Type B pancreatic cell (in vitro differentiated cells): ENCODE measurements around the gene LAMTOR2. TPM values are rescaled to one million over a fixed set of nuclear protein-coding genes. Genes with fewer than 3 reads are reported as not detected.

Experiments
- DNase-seq: peaks from one replicate; pipeline ENCODE4 v3.0.0; 2021; ENCODE audit warnings: mixed read lengths; ENCODE audit not compliant: unreplicated experiment; ENCODE audit errors: extremely low spot score
- H3K27ac Mint-ChIP-seq: 2 replicates; pipeline ENCODE4 v1.8.0; 2021; ENCODE audit warnings: mild to moderate bottlenecking, mixed read lengths
- H3K27me3 Mint-ChIP-seq: 2 replicates; pipeline ENCODE4 v1.8.0; 2021; ENCODE audit warnings: mixed read lengths
- H3K36me3 Mint-ChIP-seq: 2 replicates; pipeline ENCODE4 v1.8.0; 2021; ENCODE audit warnings: mixed read lengths
- H3K4me1 Mint-ChIP-seq: one replicate; pipeline ENCODE4 v1.8.0; 2021; ENCODE audit warnings: mixed read lengths; ENCODE audit not compliant: unreplicated experiment
- H3K4me3 Mint-ChIP-seq: 2 replicates; pipeline ENCODE4 v1.8.0; 2021; ENCODE audit warnings: mild to moderate bottlenecking, mixed read lengths
- H3K9me3 Mint-ChIP-seq: 2 replicates; pipeline ENCODE4 v1.8.0; 2021; ENCODE audit warnings: mixed read lengths
- long read RNA-seq: library from polyadenylated mRNA; unstranded; transcript quantifications from one replicate; pipeline ENCODE4 v2.0.0, GENCODE V29; 2020
- total RNA-seq: library from RNA; stranded (reverse); gene quantifications from 2 replicates; pipeline ENCODE4 v1.2.1, GENCODE V29; 2021; ENCODE audit warnings: low replicate concordance
- TF ChIP-seq, protein P1 (sequence below): fragments of 200-600 bp; sonication (generic); conservative IDR thresholded peaks from 2 replicates; pipeline ENCODE4 v1.5.0; 2021; ENCODE audit warnings: antibody characterized with exemption, mild to moderate bottlenecking

The LAMTOR2 gene
- total RNA-seq: 55.6 and 60.9 TPM in 2 replicates
- long read RNA-seq, transcript LAMTOR2-203 (4 exons, 655 nt): major isoform, 20 of 21 reads
- long read RNA-seq, partial matches to known transcripts: 0 of 21 reads
- long read RNA-seq, other reads (novel, unspliced or antisense): 0 of 21 reads

DNA sequence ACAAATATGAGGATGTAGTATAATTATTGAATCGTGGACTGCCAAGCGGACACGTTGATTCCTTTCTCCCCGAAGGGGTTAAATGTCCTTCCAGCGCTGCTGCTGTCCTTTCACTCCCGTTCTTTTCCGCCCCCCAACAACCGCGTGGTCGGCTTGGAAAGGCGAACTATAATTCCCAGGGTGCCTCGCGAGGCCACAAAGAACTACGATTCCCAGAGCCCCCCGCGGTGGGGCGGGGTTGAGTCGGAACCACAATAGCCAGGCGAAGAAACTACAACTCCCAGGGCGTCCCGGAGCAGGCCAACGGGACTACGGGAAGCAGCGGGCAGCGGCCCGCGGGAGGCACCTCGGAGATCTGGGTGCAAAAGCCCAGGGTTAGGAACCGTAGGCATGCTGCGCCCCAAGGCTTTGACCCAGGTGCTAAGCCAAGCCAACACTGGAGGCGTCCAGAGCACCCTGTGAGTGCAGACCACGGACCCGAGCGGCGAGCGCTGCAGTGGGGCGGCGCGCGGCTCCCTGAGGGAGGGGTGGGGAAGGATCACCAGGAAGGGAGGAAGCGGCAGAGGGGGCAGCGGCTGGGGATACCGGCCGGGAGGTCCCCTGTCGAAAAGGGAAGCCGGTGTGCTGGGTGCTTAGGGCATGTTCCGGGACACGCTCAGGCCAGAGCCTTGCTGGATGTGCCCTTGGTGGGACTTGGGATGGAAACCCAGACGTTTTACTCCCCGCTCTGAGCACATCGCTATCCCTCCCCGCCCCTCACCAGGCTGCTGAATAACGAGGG, at the start of gene LAMTOR2:
LAMTOR2 (plus strand) TSS at position 283 of the 781 bp plus-strand sequence; CDS start at position 391, 108 bp downstream.
- Mint-ChIP-seq H3K4me3 (peak within 1 kb of the TSS; percentile 99), H3K27ac (peak within 1 kb of the TSS; percentile 99), H3K9me3 (no peaks in the 10 kb centered on the region), H3K36me3 (peaks cover 6% of the 10 kb centered on the region), H3K27me3 (no peaks in the 10 kb centered on the region), H3K4me1 (peaks cover 21% of the 10 kb centered on the region)
- TF ChIP-seq, protein P1, sequence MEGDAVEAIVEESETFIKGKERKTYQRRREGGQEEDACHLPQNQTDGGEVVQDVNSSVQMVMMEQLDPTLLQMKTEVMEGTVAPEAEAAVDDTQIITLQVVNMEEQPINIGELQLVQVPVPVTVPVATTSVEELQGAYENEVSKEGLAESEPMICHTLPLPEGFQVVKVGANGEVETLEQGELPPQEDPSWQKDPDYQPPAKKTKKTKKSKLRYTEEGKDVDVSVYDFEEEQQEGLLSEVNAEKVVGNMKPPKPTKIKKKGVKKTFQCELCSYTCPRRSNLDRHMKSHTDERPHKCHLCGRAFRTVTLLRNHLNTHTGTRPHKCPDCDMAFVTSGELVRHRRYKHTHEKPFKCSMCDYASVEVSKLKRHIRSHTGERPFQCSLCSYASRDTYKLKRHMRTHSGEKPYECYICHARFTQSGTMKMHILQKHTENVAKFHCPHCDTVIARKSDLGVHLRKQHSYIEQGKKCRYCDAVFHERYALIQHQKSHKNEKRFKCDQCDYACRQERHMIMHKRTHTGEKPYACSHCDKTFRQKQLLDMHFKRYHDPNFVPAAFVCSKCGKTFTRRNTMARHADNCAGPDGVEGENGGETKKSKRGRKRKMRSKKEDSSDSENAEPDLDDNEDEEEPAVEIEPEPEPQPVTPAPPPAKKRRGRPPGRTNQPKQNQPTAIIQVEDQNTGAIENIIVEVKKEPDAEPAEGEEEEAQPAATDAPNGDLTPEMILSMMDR: no peak
- DNase-seq: peak; percentile 97

DNA sequence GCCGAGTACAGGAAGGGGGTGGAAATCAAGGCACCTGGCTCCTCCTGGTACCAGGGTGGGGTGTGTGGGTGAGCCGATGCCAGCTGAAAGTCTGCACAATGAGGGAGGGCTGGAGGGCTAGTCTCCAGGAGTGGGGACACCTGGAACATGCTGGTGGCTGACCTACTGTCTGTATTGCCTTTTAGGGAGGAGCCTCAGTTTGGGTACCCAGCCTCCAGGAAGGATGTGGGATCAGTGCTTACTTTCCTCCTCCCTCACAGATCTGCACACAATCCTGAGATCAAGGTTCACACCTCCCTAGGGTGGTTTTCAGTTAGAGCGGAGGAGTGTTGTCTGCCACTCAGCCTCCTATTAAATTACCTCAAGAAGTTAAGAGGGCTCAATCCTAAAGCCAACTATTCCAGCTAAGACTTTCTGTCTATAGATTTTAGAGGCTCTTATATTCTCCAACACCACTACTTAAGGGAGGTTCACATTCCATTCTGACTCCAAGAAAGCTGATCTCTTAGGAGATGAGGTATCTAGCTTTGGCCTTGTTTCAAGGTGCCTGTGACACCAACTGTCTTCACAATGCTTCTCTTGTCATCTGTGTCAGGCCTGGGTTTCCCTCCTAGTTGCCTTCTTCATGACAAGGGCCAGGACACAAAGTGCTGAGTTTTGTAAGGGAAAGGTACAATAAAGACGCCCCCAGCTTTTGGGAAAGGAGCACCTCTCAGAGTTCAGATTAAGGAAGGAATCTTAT, 49.6 kb upstream of the LAMTOR2 start:
- H3K9me3 Mint-ChIP-seq: no peaks in the 10 kb centered on the region

DNA sequence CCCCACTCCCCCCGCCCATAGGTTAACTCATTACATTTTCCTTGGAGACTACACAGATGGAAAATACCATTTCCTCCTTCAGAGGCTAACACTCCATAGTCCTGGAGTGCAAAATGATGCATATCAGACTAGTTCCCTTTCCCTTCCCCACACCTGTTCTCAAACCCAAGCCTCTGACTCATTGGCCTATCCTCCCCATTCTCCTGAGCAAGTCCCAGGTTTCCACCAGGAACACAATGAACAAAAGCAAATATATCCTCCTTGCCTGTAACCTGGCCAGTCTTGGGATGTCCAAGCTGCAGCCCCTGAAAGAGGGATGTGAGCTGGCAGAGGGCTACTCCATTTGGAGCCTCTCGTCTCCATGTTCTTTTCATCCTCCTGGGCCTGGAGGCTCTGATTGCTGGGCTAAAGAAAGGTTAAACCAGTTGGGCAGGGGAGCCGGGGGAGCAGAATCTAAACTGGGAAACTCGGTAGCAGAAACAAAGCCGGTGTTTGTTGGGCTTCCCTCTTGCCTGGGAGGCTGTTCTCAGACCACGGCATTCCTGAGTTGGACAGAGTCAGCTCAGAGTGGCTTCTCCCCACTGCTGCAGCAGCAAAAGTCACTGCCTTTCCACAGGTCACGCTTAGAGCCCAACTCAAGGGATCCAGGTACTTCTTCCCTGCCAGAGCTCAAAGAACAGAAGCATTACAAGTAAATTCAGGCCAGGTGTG, 47.8 kb upstream of the LAMTOR2 start:
- no peaks in the 10 kb centered on the region for H3K27me3 Mint-ChIP-seq
- no peak overlapping the region for H3K27ac Mint-ChIP-seq
- no peak overlapping the region for H3K4me3 Mint-ChIP-seq
- H3K4me1 Mint-ChIP-seq: peaks cover 15% of the 10 kb centered on the region
- no peaks in the 10 kb centered on the region for H3K9me3 Mint-ChIP-seq
- peaks cover 30% of the 10 kb centered on the region for H3K36me3 Mint-ChIP-seq
- TF ChIP-seq, protein P1: no peak
- DNase-seq: no peak

More for the DNA sequence above, 49.6 kb upstream of the LAMTOR2 start:
- Mint-ChIP-seq H3K27me3 (no peaks in the 10 kb centered on the region), H3K27ac (no peak overlapping the region), H3K4me1 (peaks cover 20% of the 10 kb centered on the region), H3K36me3 (peaks cover 16% of the 10 kb centered on the region), H3K4me3 (no peak overlapping the region)
- TF ChIP-seq, protein P1: no peak
- no peak for DNase-seq

DNA sequence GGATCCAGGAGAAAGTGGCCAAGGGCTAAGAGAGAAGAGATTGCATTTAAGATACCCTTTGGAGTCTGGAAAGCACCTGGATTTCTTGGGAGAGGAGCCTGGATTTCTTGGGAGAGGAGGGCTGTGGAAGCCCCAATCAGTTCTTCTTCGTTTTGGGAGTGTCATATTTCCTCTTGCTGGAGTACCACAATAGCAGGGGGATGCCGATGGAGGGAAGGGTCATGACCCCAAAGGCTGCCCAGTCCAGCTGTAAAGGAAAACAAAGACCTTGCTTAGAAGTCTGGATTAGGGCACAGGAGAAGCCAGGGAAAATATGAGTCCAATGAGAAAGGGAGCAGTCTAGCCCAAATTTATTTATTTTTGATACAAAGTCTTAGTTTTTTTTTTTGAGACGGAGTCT, 45.2 kb upstream of the LAMTOR2 start:
- TF ChIP-seq, protein P1: no peak
- H3K4me1 Mint-ChIP-seq: peaks cover 11% of the 10 kb centered on the region
- no peak overlapping the region for H3K27ac Mint-ChIP-seq
- H3K4me3 Mint-ChIP-seq: no peak overlapping the region
- H3K27me3 Mint-ChIP-seq: no peaks in the 10 kb centered on the region
- DNase-seq: no peak
- peaks cover 44% of the 10 kb centered on the region for H3K36me3 Mint-ChIP-seq
- no peaks in the 10 kb centered on the region for H3K9me3 Mint-ChIP-seq

DNA sequence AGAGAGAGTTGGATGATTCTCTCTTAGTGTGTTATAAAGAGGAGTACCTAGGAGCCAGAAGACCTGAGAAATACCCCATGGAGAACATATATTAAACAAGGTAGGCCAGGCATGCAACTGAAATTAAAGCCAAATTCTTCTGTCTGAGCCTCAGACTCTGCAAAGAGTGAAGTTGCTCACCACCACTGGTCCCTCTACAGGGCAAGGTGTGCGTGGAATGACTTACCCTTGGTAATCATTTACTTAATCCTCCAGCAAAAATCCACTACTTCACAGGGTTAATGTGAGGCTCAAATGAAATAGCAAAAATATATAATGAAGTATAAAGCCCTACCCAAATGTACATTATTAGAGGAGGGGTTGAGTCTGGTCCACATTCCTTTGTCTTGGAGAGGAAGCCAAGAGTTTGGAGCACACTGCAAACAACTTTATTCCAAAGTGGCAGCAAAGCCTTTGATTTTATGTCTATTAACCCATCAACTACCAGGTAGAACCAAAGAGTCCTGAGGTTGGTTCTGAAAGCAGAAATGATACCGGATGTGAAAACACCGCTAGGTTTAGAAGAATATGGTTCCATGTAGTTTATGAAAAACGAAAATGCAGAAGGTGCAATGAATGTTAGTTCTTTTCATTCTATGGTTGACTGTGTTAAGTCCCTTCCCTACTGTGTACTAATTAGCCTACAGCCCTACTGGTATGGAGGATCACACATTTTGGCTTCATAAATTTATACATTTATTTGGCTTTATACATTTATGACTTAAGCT, 42.3 kb upstream of the LAMTOR2 start:
- no peak overlapping the region for H3K4me3 Mint-ChIP-seq
- TF ChIP-seq, protein P1: no peak
- H3K9me3 Mint-ChIP-seq: no peaks in the 10 kb centered on the region
- no peaks in the 10 kb centered on the region for H3K27me3 Mint-ChIP-seq
- DNase-seq: no peak
- peaks cover 50% of the 10 kb centered on the region for H3K36me3 Mint-ChIP-seq
- H3K4me1 Mint-ChIP-seq: peaks cover 6% of the 10 kb centered on the region
- H3K27ac Mint-ChIP-seq: no peak overlapping the region
